BLaER1 treated with 17β-estradiol and CSF1 and Interleukin-3, amounts not matched to agents 10 nM and 100 nM (cell line): ENCODE results near the gene SS18L1.
A peak's percentile ranks its signal among the peaks of the same experiment; 100 is the strongest.

Experiments
- H3K27ac ChIP-seq, 11 experiments: shearing (Covaris generic); formaldehyde crosslinking; 2 replicates each; pipeline ENCODE4 v1.8.1; 2022
- H3K27me3 ChIP-seq, 11 experiments: shearing (Covaris generic); formaldehyde crosslinking; 2 replicates each; pipeline ENCODE4 v1.8.1; 2022
- H3K36me3 ChIP-seq, 11 experiments: shearing (Covaris generic); formaldehyde crosslinking; 2 replicates each; pipeline ENCODE4 v1.8.1; 2022
- H3K4me1 ChIP-seq, 10 experiments: shearing (Covaris generic); formaldehyde crosslinking; 2 replicates each; pipeline ENCODE4 v1.8.1; 2022
- H3K4me2 ChIP-seq, 11 experiments: shearing (Covaris generic); formaldehyde crosslinking; 2 replicates each; pipeline ENCODE4 v1.8.1; 2022
- H3K4me3 ChIP-seq, 10 experiments: shearing (Covaris generic); formaldehyde crosslinking; 2 replicates each; pipeline ENCODE4 v1.8.1; 2022
- H3K9ac ChIP-seq, 11 experiments: shearing (Covaris generic); formaldehyde crosslinking; 2 replicates each; pipeline ENCODE4 v1.8.1; 2022
- H3K9me3 ChIP-seq, 11 experiments: shearing (Covaris generic); formaldehyde crosslinking; replicated peaks in 1 of 11; 2 replicates each; pipeline ENCODE4 v1.8.1; 2022
- H4K20me1 ChIP-seq, 11 experiments: shearing (Covaris generic); formaldehyde crosslinking; 2 replicates each; pipeline ENCODE4 v1.8.1; 2022
- Cebpa-rat ChIP-seq, 11 experiments: shearing (Covaris generic); IDR thresholded peaks; 2 replicates each; pipeline ENCODE4 v1.8.1; 2022

Gene SS18L1

DNA sequence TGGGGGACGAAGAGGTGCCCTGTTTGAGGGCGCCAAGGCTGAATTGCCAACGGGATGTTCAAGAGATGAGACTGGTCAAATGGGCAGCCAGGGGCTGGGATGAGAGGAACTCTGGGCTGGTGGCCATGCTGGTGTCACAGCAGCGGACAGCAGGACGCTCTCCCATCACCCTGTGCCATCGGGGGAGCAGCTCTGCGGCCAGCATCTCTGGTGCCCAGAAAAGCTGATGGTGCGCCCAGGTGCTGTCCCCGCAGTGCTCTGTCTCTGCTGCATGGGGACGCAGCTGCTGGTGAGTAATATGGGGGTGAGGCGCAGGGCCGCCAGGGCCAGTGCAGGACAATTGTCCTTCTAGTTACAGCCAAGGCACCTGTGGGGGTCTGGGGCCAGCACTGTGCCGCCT is 81.5 kb downstream of the SS18L1 start:
- H3K27ac ChIP-seq = no peak overlapping the region
- H4K20me1 ChIP-seq = peaks cover 0 to 87% (median 35%) of the 10 kb centered on the region in 11 experiments; a peak in 20 of 22 replicates
- no peaks in the 10 kb centered on the region for H3K9me3 ChIP-seq
- peak overlapping the region in 6 of 11 experiments; percentile 66 to 90 (median 78); a peak in 10 of 22 replicates for H3K4me2 ChIP-seq
- no peak for TF ChIP-seq Cebpa-rat (IDR thresholded peaks at IDR 0.05)
- H3K9ac ChIP-seq = no peak overlapping the region
- H3K27me3 ChIP-seq = peaks cover 34 to 65% (median 38%) of the 10 kb centered on the region in 11 experiments
- H3K36me3 ChIP-seq = no peaks in the 10 kb centered on the region
- H3K4me3 ChIP-seq = no peak overlapping the region
- H3K4me1 ChIP-seq = peaks cover 11 to 63% (median 47%) of the 10 kb centered on the region in 10 experiments; a peak in 17 of 20 replicates

DNA sequence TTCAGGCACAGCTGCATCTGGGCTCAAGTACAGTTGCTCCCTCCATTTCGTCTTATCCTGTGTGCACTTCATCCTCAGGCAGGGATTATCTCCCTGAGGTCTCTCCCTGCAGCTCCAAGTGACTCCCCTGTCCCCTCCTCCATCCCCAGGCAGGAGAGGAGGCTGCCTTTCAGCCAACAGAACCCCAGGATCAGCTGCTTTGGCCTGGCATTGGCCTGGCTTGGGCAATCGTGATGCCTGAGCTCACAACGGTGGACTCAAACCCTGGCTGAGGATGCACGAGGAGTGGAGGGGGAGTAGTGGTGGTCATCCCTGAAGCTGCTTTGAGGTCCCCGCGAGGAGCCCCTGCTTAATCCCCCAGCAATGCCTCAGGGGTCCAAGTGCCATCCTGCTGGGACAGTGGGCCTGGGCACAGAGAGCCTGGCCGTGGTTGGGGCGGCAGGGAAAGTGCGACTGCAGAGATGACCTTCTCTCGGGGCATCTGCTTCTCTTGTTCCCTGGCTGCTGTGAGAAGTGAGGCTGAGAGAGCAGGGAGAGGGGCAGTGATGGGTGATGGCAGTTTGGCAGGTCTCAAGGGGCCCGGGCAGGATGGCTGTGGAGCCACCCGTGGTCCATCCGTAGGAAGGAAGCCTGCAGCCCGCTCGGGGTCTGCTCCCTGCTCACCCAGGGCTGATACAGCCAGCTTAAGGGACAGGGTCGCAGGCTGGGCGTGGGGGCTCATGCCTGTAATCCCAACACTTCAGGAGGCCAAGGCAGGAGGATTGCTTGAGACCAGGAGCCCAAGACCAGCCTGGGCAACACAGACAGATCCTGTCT is 82.5 kb downstream of the SS18L1 start:
- peak overlapping the region in 8 of 11 experiments; percentile 51 to 90 (median 75); a peak in 16 of 22 replicates for H3K4me2 ChIP-seq
- H3K36me3 ChIP-seq = no peaks in the 10 kb centered on the region
- H3K4me1 ChIP-seq = peaks cover 3 to 56% (median 40%) of the 10 kb centered on the region in 10 experiments; a peak in 17 of 20 replicates
- TF ChIP-seq Cebpa-rat (IDR thresholded peaks at IDR 0.05) = no peak
- H3K4me3 ChIP-seq = peak overlapping the region in 1 of 10 experiments; percentile 36; a peak in 1 of 20 replicates
- peak overlapping the region in 4 of 11 experiments; percentile 7 to 59 (median 34); a peak in 5 of 22 replicates for H3K9ac ChIP-seq
- H3K9me3 ChIP-seq = no peaks in the 10 kb centered on the region
- H3K27me3 ChIP-seq = peaks cover 25 to 55% (median 29%) of the 10 kb centered on the region in 11 experiments
- H3K27ac ChIP-seq = no peak overlapping the region
- peaks cover 0 to 78% (median 26%) of the 10 kb centered on the region in 11 experiments; a peak in 19 of 22 replicates for H4K20me1 ChIP-seq

DNA sequence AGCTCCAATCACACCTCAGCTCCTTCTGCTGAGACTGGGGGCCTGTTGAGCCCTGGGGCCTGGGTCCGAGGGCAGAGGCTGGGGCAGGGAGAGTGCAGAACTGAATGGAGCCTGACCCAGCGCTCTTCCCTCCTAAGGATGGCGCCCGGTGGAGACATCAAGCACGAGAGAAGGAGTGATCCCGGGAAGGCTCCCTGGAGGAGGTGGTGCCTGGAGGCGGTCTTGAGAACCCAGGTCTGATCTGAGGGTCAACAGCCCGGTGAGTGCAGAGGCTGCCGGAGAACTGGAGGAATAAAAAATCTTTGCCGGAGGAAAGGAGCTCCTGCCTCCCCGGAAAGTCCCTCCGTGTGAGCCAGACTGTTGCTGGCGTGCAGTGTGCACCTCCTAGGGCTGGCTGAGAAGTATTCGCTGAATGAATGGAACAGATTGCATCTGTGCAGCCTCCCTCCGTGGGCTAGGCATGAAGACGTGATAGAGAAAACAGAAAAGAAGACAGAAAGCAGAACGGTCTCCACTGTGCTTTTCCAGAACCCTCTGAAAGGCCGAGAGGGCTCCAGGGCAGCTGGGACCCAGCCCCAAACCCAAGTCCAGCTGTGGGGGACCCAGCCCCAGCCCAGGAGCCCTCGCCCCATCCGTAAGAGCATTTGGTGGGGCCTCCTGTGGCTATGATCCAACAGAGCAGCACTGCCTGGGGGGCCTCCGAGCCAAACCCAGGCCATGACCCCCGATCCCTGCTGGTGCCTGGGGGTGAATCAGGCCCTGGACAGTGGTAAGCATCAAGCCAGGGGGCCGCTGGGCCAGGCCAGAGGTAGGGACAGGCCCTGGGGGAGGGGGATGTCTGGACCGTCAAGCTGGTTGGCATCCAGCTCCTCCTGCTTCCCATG is 83.4 kb downstream of the SS18L1 start:
- Histone ChIP-seq H3K4me3 (no peak overlapping the region), H3K9ac (peak overlapping the region in 4 of 11 experiments; percentile 7 to 59 (median 34); a peak in 2 of 22 replicates), H3K27ac (no peak overlapping the region), H3K9me3 (no peaks in the 10 kb centered on the region), H4K20me1 (peaks cover 0 to 69% (median 18%) of the 10 kb centered on the region in 11 experiments; a peak in 12 of 22 replicates), H3K36me3 (no peaks in the 10 kb centered on the region), H3K4me2 (peak overlapping the region in 8 of 11 experiments; percentile 51 to 90 (median 75); a peak in 15 of 22 replicates), H3K4me1 (peaks cover 0 to 53% (median 37%) of the 10 kb centered on the region in 10 experiments; a peak in 15 of 20 replicates), H3K27me3 (peaks cover 15 to 46% (median 20%) of the 10 kb centered on the region in 11 experiments)
- no peak for TF ChIP-seq Cebpa-rat (IDR thresholded peaks at IDR 0.05)

DNA sequence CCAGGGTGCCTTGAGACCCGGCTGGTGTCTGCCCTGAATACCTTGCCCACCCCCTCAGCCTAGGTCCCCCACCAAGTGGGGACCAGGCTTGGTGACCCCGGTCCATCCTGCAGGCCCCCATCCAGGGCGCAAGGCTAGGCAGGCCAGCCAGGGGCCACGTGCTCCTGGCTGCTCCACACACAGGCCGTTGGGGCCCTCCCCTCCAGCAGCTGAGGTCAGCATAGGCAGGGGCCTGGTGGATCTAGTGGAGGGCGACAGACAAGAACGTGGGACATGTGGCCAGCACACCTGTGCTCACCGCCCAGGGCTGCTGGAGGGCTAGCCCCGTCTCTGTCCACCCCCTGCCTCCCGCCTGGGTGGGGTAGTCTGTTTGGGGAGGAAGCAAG is 84.0 kb downstream of the SS18L1 start:
- Histone ChIP-seq H3K9ac (peak overlapping the region in 1 of 11 experiments; percentile 18; a peak in 1 of 22 replicates), H3K27ac (no peak overlapping the region), H3K4me3 (no peak overlapping the region), H3K4me1 (peaks cover 0 to 53% (median 37%) of the 10 kb centered on the region in 10 experiments; a peak in 15 of 20 replicates), H4K20me1 (peaks cover 0 to 63% (median 12%) of the 10 kb centered on the region in 11 experiments; a peak in 11 of 22 replicates), H3K27me3 (peaks cover 9 to 40% (median 13%) of the 10 kb centered on the region in 11 experiments), H3K4me2 (peak overlapping the region in 7 of 11 experiments; percentile 30 to 90 (median 76); a peak in 11 of 22 replicates), H3K9me3 (no peaks in the 10 kb centered on the region), H3K36me3 (no peaks in the 10 kb centered on the region)
- no peak for TF ChIP-seq Cebpa-rat (IDR thresholded peaks at IDR 0.05)

DNA sequence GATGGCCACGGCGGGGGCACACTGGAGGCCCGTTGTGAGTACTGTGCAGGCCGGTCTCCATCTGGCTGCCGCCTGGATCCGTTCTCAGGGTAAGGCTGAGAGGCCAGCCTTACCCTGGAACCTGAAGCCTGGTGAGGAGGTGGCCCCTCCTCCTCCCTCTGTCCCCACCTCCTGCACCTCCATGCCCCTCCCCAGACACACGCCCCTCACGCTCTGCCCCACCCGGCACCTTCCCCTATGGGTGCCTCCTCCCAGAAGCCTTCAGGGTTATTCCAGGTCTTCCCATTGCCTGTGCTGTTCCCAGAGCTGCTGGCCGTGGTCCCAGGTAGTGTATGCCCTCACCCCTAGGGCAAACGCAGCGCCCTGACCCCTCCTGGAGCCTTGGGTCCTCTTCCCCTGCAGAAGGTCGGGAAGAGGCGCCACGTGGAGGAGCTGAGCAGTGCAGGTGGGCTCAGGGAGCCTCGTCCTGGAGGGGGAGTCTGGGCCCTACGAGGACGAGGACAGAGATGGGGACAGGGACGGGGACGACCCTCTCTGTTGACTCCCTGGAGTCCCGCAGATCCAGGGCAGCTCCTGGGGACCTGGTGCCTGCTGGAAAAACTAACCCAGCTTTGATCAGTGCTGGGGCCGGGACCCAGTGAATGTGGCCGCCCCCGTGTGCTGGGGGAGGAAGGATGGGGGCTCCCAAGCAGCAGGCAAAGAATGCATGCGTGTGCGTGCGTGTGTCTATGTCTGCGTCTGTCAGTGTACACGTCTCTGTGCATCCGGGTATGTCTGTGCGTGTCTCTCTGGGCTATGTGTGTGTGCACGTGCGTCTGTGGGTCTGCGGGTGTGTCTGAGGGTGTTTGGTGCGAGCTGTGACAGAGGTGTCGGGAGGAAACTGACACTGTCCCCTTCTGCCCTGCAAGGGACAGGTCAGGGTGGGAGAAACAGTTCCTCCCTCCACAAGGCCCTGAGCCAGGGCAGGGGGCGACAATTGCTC is 84.7 kb downstream of the SS18L1 start:
- Histone ChIP-seq H3K27me3 (peaks cover 2 to 33% (median 7%) of the 10 kb centered on the region in 11 experiments; a peak in 17 of 22 replicates), H3K9me3 (no peaks in the 10 kb centered on the region), H4K20me1 (peaks cover 0 to 56% (median 7%) of the 10 kb centered on the region in 11 experiments; a peak in 11 of 22 replicates), H3K4me3 (no peak overlapping the region), H3K4me2 (peak overlapping the region in 6 of 11 experiments; percentile 30 to 90 (median 78); a peak in 7 of 22 replicates), H3K27ac (no peak overlapping the region), H3K36me3 (no peaks in the 10 kb centered on the region), H3K9ac (no peak overlapping the region; a peak in 1 of 22 replicates), H3K4me1 (peaks cover 0 to 52% (median 36%) of the 10 kb centered on the region in 10 experiments; a peak in 15 of 20 replicates)
- no peak for TF ChIP-seq Cebpa-rat (IDR thresholded peaks at IDR 0.05)

DNA sequence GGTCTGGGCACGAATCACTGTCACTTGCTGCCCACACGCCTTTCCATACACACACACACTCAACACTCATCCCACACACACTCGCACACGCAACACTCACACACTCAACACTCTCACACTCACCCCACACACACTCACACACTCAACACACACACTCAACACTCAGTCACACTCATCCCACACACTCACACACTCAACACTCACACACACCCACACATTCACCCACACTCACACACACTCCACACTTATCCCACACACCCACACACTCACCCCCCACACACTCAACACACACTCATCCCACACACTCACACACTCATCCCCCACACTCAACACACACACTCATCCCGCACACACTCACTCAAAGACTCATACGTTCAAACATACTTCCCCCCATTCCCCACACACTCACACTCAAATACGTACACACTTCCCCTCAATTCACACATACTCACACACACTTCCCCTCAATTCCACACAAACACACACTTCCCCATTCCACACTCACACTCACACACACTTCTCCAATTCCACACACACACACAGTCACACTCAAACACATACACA is 85.5 kb downstream of the SS18L1 start:
- peaks cover 0 to 48% (median 7%) of the 10 kb centered on the region in 11 experiments; a peak in 9 of 22 replicates for H4K20me1 ChIP-seq
- TF ChIP-seq Cebpa-rat (IDR thresholded peaks at IDR 0.05) = no peak
- peaks cover 0 to 44% (median 30%) of the 10 kb centered on the region in 10 experiments; a peak in 14 of 20 replicates for H3K4me1 ChIP-seq
- H3K27me3 ChIP-seq = peaks cover 0 to 25% (median 0%) of the 10 kb centered on the region in 11 experiments; a peak in 7 of 22 replicates
- H3K9me3 ChIP-seq = peaks cover 0 to 8% (median 5%) of the 10 kb centered on the region in 11 experiments; a peak in 7 of 22 replicates
- H3K4me3 ChIP-seq = no peak overlapping the region
- no peak overlapping the region for H3K27ac ChIP-seq
- no peak overlapping the region for H3K4me2 ChIP-seq
- H3K9ac ChIP-seq = no peak overlapping the region
- H3K36me3 ChIP-seq = no peaks in the 10 kb centered on the region

DNA sequence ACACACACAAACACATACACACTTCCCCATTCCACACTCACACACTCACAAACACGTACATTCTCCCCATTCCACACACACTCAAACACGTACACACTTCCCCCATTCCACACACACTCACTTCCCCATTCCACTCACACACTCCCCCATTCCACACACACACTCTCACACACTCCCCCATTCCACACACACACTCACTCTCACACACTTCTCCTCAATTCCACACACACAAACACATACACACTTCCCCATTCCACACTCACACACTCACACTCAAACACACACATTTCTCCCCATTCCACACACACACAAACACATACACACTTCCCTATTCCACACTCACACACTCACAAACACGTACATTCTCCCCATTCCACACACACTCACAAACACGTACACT is 86.1 kb downstream of the SS18L1 start:
- Histone ChIP-seq H3K4me2 (no peak overlapping the region), H3K4me3 (no peak overlapping the region), H4K20me1 (peaks cover 0 to 42% (median 7%) of the 10 kb centered on the region in 11 experiments; a peak in 9 of 22 replicates), H3K27ac (no peak overlapping the region), H3K36me3 (no peaks in the 10 kb centered on the region), H3K9ac (no peak overlapping the region), H3K9me3 (peaks cover 0 to 8% (median 5%) of the 10 kb centered on the region in 11 experiments; a peak in 7 of 22 replicates), H3K27me3 (peaks cover 0 to 19% (median 0%) of the 10 kb centered on the region in 11 experiments; a peak in 7 of 22 replicates), H3K4me1 (peaks cover 0 to 43% (median 35%) of the 10 kb centered on the region in 10 experiments; a peak in 14 of 20 replicates)
- no peak for TF ChIP-seq Cebpa-rat (IDR thresholded peaks at IDR 0.05)
